Glutamatergic neuron (in vitro differentiated cells): ENCODE results near the gene TSPAN1. TPM values are rescaled to one million over a fixed set of nuclear protein-coding genes. Genes with fewer than 3 reads are reported as not detected.

Experiments used
- DNase-seq: peaks from one replicate; pipeline ENCODE4 v3.0.0; 2022
- H3K27ac Mint-ChIP-seq: one replicate; pipeline ENCODE4 v1.8.0; 2020; ENCODE audit warnings: mild to moderate bottlenecking, mixed read lengths, inconsistent platforms; ENCODE audit not compliant: unreplicated experiment
- H3K27me3 Mint-ChIP-seq: one replicate; pipeline ENCODE4 v1.8.0; 2020; ENCODE audit warnings: mild to moderate bottlenecking, moderate library complexity, mixed read lengths, inconsistent platforms; ENCODE audit not compliant: unreplicated experiment
- H3K36me3 Mint-ChIP-seq: one replicate; pipeline ENCODE4 v1.8.0; 2020; ENCODE audit warnings: mild to moderate bottlenecking, mixed read lengths, inconsistent platforms; ENCODE audit not compliant: unreplicated experiment
- H3K4me1 Mint-ChIP-seq: one replicate; pipeline ENCODE4 v1.8.0; 2020; ENCODE audit warnings: mild to moderate bottlenecking, low read depth, mixed read lengths, inconsistent platforms; ENCODE audit not compliant: unreplicated experiment
- H3K4me3 Mint-ChIP-seq: one replicate; pipeline ENCODE4 v1.8.0; 2020; ENCODE audit warnings: mild to moderate bottlenecking, mixed read lengths, inconsistent platforms; ENCODE audit not compliant: unreplicated experiment
- H3K9me3 Mint-ChIP-seq: one replicate; pipeline ENCODE4 v1.8.0; 2020; ENCODE audit warnings: mild to moderate bottlenecking, moderate library complexity, mixed read lengths, inconsistent platforms; ENCODE audit not compliant: unreplicated experiment
- CTCF ChIP-seq: fragments of 200-600 bp; sonication (generic); IDR thresholded peaks from one replicate; pipeline ENCODE4 v1.5.0; 2021; ENCODE audit not compliant: partially characterized antibody, unreplicated experiment
- total RNA-seq: library from RNA; stranded (reverse); fragmentation: NEBNext Ultra II Directional; extraction: Animal tissue kit (Norgen Biotek cat#: 25700); gene quantifications from one replicate; pipeline ENCODE4 v1.2.1, GENCODE V29; 2021; ENCODE audit not compliant: unreplicated experiment

The TSPAN1 gene
- total RNA-seq, 1 donor from 2014 or later: 2.3 TPM

- no peaks in the 10 kb centered on the region for H3K36me3 Mint-ChIP-seq
- peaks cover 2% of the 10 kb centered on the region for H3K4me1 Mint-ChIP-seq
- peaks cover 2% of the 10 kb centered on the region for H3K9me3 Mint-ChIP-seq
- no peak for TF ChIP-seq CTCF
- H3K4me3 Mint-ChIP-seq: no peak overlapping the region
- no peak overlapping the region for H3K27ac Mint-ChIP-seq
- DNase-seq: no peak
- H3K27me3 Mint-ChIP-seq: peaks cover 11% of the 10 kb centered on the region
These were observed 3.5 kb upstream of the TSPAN1 start for GRCh38 chr1:46171351-46171750.

GRCh38 chr1:46171871-46172270 is 3.0 kb upstream of the TSPAN1 start:
- Mint-ChIP-seq H3K36me3 (no peaks in the 10 kb centered on the region), H3K4me3 (peak overlapping the region; percentile 20), H3K27me3 (peaks cover 10% of the 10 kb centered on the region), H3K4me1 (peaks cover 2% of the 10 kb centered on the region), H3K9me3 (peaks cover 2% of the 10 kb centered on the region), H3K27ac (no peak overlapping the region)
- no peak for DNase-seq
- no peak for TF ChIP-seq CTCF

- Mint-ChIP-seq H3K4me1 (peaks cover 2% of the 10 kb centered on the region), H3K27me3 (peaks cover 10% of the 10 kb centered on the region), H3K27ac (no peak overlapping the region), H3K9me3 (peaks cover 2% of the 10 kb centered on the region), H3K4me3 (peak overlapping the region; percentile 20), H3K36me3 (no peaks in the 10 kb centered on the region)
- no peak for TF ChIP-seq CTCF
- no peak for DNase-seq
These were observed 2.6 kb upstream of the TSPAN1 start for GRCh38 chr1:46172321-46172720.

DNA sequence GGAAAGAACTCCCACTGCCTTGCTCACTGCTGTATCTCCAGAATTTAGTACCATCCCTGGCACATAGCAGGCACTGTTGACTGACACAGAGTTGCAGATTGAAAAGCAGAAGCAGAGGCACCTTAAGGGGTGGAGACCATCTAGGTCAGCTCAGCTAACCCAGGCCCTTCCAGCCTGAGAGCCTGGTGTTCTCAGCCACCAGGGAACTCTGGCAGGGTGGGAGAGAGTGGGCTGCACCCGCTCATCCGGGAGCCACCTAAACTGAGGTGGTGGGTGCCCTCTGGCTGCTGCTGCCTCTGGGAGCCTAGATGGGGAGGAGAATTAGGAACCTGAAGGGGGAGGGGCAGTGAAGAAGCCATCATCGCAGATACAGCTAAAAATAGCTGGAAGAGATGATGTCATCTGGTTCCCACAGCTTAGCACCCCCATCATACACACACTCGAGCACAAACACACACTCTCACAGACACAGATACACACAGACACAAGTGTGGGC is 1.5 kb upstream of the TSPAN1 start:
- Mint-ChIP-seq H3K27me3 (peaks cover 9% of the 10 kb centered on the region), H3K4me1 (peaks cover 2% of the 10 kb centered on the region)

More for the DNA sequence above, 1.5 kb upstream of the TSPAN1 start:
- Mint-ChIP-seq H3K36me3 (no peaks in the 10 kb centered on the region), H3K4me3 (no peak overlapping the region), H3K27ac (no peak overlapping the region), H3K9me3 (peaks cover 2% of the 10 kb centered on the region)
- DNase-seq: no peak
- TF ChIP-seq CTCF: no peak
